Naive B cell (primary cell): ENCODE data around the gene HERC4. TPM values are rescaled to one million over a fixed set of nuclear protein-coding genes. Genes with fewer than 3 reads are reported as not detected.
A peak's percentile ranks its signal among the peaks of the same experiment; 100 is the strongest.
"Not testable (repeated sequence)": the region's sequence is repeated elsewhere in the genome, so short reads cannot be mapped to it uniquely, and the experiment has no call there.

ENCODE experiments used
- ATAC-seq, 2 donors: fragments of 150-1000 bp; cut with Tn5 transposase; 2 replicates each; pipeline ENCODE4 v1.10.0; 2021; ENCODE audit warnings: low read depth in 2 of 2, mild to moderate bottlenecking in 2 of 2, moderate library complexity in 2 of 2
- DNase-seq: peaks from one replicate; pipeline ENCODE4 v3.0.0; 2022
- H3K27ac Mint-ChIP-seq, 6 donors: one replicate each; pipeline ENCODE4 v1.8.0; 2020 to 2022; ENCODE audit warnings: mild to moderate bottlenecking in 6 of 6, mixed read lengths in 6 of 6, moderate library complexity in 5 of 6, inconsistent platforms in 2 of 6
- H3K27me3 Mint-ChIP-seq, 3 donors: one replicate each; pipeline ENCODE4 v1.8.0; 2021 to 2022; ENCODE audit warnings: mixed read lengths in 3 of 3, mild to moderate bottlenecking in 1 of 3
- H3K36me3 Mint-ChIP-seq, 2 donors: one replicate each; pipeline ENCODE4 v1.8.0; 2020 to 2022; ENCODE audit warnings: mixed read lengths in 2 of 2, inconsistent platforms in 1 of 2, mild to moderate bottlenecking in 1 of 2
- H3K4me1 Mint-ChIP-seq, 3 donors: one replicate each; pipeline ENCODE4 v1.8.0; 2020 to 2022; ENCODE audit warnings: mixed read lengths in 3 of 3, inconsistent platforms in 1 of 3, mild to moderate bottlenecking in 1 of 3, moderate library complexity in 1 of 3
- H3K4me3 Mint-ChIP-seq, 8 donors: one replicate each; pipeline ENCODE4 v1.8.0; 2020 to 2022; ENCODE audit warnings: mild to moderate bottlenecking in 8 of 8, mixed read lengths in 8 of 8, moderate library complexity in 8 of 8, inconsistent platforms in 2 of 8
- H3K9me3 Mint-ChIP-seq, 7 donors: one replicate each; pipeline ENCODE4 v1.8.0; 2020 to 2022; ENCODE audit warnings: mixed read lengths in 7 of 7, mild to moderate bottlenecking in 5 of 7, inconsistent platforms in 2 of 7, moderate library complexity in 1 of 7
- polyA plus RNA-seq, 6 donors: library from polyadenylated mRNA; unstranded; fragments of 300-500 nt; fragmentation: Illumina TruSeq; gene quantifications; one replicate each; pipeline ENCODE4 v1.2.3, GENCODE V29; 2021; ENCODE audit warnings: low read depth in 6 of 6

HERC4 gene
- polyA plus RNA-seq, 6 donors from 2014 or later, result 19.5 to 37.5 (median 23.9) TPM

DNA sequence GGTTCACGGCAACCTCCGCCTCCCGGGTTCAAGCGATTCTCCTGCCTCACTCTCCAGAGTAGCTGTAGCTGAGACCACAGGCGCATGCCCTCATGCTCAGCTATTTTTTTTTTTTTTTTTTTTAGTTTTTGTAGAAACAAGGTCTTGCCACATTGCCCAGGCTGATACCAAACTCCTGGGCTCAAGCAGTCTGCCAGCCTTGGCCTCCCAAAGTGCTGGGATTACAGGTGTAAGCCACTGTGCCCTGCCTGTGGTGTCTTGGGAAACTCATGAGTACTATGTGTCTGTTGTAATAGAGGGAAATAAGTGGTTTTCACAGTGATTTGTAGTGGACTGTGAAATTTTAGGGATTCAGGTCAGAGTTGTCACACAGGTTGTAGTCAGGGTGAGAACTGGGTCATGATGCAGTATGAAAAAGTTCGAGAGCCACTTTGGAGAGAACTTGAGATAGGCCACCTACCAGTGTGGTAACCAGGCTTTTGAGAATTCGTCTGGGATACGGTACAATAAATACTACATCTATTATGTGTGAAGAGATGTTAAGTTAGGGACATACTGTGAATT lies 160.2 kb downstream of the HERC4 start:
- peaks cover 4 to 11% (median 8%) of the 10 kb centered on the region in 3 donors for H3K4me1 Mint-ChIP-seq
- ATAC-seq (no peak), DNase-seq (no peak)
- peaks cover 19 to 22% of the 10 kb centered on the region in 2 donors for H3K36me3 Mint-ChIP-seq
- peak overlapping the region in 2 of 6 donors; percentile 52 to 57 for H3K27ac Mint-ChIP-seq
- H3K4me3 Mint-ChIP-seq, result no peak overlapping the region
- peaks cover 0 to 2% (median 0%) of the 10 kb centered on the region in 7 donors for H3K9me3 Mint-ChIP-seq
- H3K27me3 Mint-ChIP-seq, result no peaks in the 10 kb centered on the region

DNA sequence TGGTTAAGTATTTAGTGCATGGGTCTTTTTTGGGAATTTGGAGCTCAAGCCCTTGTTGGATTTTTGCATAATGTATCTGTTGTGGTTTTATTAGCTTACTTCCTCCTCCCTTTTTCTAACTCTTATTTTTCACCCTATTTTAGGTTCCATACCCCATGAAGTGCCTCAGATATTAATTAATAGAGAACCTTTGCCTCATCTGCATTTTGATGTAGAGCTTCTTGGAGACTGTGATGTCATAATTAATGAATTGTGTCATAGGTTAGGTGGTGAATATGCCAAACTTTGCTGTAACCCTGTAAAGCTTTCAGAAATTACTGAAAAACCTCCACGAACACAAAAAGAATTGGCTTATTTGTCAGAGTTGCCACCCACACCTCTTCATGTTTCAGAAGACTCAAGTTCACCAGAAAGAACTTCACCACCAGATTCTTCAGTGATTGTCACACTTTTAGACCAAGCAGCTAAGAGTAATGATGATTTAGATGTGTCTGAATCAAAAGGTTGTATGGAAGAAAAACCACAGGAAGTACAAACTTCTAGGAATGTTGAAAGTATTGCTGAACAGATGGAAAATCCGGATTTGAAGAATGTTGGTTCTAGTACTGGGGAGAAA lies 162.6 kb downstream of the HERC4 start:
- Mint-ChIP-seq H3K27ac (peak overlapping the region; percentile 11 to 70 (median 28)), H3K9me3 (no peaks in the 10 kb centered on the region), H3K27me3 (no peaks in the 10 kb centered on the region), H3K4me3 (no peak overlapping the region), H3K4me1 (peaks cover 4 to 11% (median 11%) of the 10 kb centered on the region in 3 donors), H3K36me3 (peaks cover 27 to 34% of the 10 kb centered on the region in 2 donors)
- ATAC-seq (no peak), DNase-seq (no peak)

DNA sequence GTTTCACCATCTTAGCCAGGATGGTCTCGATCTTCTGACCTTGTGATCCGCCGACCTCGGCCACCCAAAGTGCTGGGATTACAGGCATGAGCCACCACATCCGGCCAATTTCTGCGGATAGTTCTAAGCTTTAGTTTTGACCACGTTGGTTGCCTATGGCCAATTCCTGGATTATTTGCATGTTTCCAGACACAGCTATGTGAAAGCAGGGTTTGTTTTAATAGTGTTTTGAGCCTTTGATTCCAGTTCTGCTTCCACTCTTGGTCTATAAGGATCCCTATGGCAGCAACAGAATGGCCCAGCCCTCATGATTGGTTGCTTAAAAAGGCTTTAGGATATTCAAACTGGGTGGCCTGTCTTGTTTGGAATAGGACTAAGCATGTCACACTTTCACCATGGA lies 171.5 kb downstream of the HERC4 start:
- ATAC-seq (no peak), DNase-seq (no peak)
- peaks cover 0 to 31% of the 10 kb centered on the region in 2 donors for H3K36me3 Mint-ChIP-seq
- no peaks in the 10 kb centered on the region for H3K9me3 Mint-ChIP-seq
- no peaks in the 10 kb centered on the region for H3K27me3 Mint-ChIP-seq
- H3K4me3 Mint-ChIP-seq, result no peak overlapping the region
- peaks cover 0 to 7% (median 0%) of the 10 kb centered on the region in 3 donors for H3K4me1 Mint-ChIP-seq
- no peak overlapping the region for H3K27ac Mint-ChIP-seq

DNA sequence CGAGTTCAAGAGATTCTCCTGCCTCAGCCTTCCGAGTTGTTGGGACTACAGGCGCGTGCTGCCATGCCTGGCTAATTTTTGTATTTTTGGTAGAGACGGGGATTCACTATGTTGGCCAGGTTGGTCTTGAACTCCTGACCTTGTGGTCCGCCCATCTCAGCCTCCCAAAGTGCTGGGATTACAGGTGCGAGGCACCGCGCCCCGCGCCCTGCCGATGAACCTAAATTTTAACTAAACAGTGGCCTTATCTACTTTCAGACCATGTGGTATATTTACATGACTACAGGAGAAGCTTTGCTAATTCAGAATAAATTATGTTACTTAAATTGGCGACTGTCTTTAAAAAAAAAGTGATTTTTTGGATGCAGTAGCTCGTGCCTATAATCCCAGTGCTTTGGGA lies 181.4 kb downstream of the HERC4 start:
- no peaks in the 10 kb centered on the region for H3K9me3 Mint-ChIP-seq
- peaks cover 10 to 27% of the 10 kb centered on the region in 2 donors for H3K36me3 Mint-ChIP-seq
- no peak overlapping the region for H3K27ac Mint-ChIP-seq
- no peaks in the 10 kb centered on the region for H3K27me3 Mint-ChIP-seq
- DNase-seq (no peak), ATAC-seq (no peak)
- H3K4me1 Mint-ChIP-seq, result peaks cover 6 to 12% (median 10%) of the 10 kb centered on the region in 3 donors
- H3K4me3 Mint-ChIP-seq, result no peak overlapping the region

DNA sequence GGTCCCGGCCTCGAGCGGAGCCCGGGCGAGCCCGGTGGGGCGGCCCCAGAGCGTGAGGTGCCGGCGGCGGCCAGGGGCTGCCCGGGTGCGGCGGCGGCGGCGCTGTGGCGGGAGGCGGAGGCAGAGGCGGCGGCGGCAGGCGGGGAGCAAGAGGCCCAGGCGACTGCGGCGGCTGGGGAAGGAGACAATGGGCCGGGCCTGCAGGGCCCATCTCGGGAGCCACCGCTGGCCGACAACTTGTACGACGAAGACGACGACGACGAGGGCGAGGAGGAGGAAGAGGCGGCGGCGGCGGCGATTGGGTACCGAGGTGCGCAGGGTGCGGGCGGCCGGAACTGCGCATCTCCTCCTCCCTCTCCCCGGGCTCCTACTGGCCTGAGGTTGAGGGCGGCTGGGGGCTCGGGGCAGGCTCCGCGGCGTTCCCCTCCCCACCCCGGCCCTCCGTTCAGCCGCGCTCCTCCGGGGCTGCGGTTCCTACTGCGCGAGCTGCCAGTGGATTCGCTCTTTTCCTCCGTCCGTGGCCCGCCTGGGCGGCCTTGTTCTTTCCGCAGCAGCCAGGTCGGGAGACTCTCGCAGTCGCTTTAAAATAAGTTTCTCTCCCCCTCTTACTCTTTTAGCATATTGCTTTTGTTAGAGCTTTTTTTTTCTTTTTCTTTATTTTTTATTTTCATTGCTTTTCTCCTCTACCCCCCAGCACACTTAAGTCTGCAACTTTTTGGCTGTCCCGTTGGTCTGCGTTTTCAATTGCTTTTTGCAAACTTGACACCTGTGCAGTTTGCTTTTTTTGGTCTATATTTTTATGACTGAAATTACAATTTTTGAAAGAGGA lies 190.0 kb downstream of the HERC4 start:
- Mint-ChIP-seq H3K36me3 (peaks cover 11 to 13% of the 10 kb centered on the region in 2 donors), H3K9me3 (no peaks in the 10 kb centered on the region), H3K27ac (peak overlapping the region; percentile 94 to 97 (median 96)), H3K27me3 (no peaks in the 10 kb centered on the region), H3K4me1 (peaks cover 17 to 34% (median 26%) of the 10 kb centered on the region in 3 donors), H3K4me3 (peak overlapping the region; percentile 84 to 97 (median 92))
- DNase-seq, result peak; percentile 82
- peak; percentile 62 to 65 for ATAC-seq

DNA sequence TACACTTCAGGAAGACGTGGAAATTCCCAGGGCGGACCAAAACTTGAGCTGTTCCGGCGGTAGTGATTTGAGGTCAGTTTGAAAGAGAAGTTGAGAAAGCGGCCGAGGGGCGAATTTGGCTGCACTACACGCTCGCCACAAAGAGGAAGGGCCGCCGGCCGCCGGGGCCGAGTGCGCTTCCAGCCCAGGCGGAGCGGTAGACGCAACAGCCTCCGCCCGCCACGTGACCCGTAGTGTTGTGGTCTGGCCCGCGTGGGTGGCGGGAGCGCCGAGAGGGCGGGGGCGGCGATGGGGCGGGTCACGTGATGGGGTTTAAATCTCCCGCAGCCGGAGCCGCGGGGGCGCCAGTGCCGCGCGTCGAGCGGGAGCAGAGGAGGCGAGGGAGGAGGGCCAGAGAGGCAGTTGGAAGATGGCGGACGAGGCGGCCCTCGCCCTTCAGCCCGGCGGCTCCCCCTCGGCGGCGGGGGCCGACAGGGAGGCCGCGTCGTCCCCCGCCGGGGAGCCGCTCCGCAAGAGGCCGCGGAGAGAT lies 190.7 kb downstream of the HERC4 start, which contains the start of gene SIRT1:
Gene SIRT1 (plus strand): TSS at position 344 of the 529 bp plus-strand sequence. CDS start 66 bp downstream, at position 410.
- DNase-seq, result peak; percentile 97
- Mint-ChIP-seq H3K4me1 (peaks cover 17 to 31% (median 23%) of the 10 kb centered on the region in 3 donors), H3K36me3 (peaks cover 9% of the 10 kb centered on the region in 2 donors)

DNA sequence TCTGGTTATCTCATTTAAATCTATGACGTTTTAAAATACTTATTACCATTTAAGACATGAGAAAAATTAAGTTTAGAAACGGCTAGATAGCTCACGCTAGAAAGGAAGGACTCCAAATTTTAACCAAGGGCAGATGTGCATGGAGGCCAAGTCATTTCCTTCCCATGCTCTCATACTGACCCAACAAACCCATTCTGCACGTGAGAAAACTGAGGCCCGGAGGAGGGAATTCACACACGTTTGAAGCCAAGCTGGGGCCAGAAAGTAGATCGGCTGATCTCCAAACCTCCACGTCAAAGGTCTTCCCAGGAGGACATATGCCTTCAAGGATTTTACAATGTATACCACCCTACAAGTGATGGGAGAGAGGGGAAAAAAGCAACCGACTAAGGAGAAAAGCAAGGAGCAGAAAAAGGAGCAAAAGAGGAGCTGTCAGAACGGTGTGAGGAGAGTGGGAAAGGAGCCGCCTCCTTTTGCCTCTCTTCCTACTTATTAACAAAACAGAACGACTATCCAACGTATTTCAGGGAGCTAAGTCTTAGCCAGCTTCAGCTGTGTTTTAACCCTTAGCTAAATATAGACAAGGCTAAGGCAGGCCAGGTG lies 191.3 kb downstream of the HERC4 start:
- Mint-ChIP-seq H3K27ac (peak overlapping the region; percentile 96 to 99 (median 98)), H3K4me1 (peaks cover 13 to 31% (median 17%) of the 10 kb centered on the region in 3 donors), H3K9me3 (no peaks in the 10 kb centered on the region), H3K27me3 (no peaks in the 10 kb centered on the region), H3K36me3 (peaks cover 3 to 4% of the 10 kb centered on the region in 2 donors), H3K4me3 (peak overlapping the region; percentile 84 to 97 (median 92))
- DNase-seq (no peak), ATAC-seq (no peak)

More for the DNA sequence above, 190.7 kb downstream of the HERC4 start, which contains the start of gene SIRT1:
- H3K27me3 Mint-ChIP-seq, result no peaks in the 10 kb centered on the region
- H3K27ac Mint-ChIP-seq, result peak within 1 kb of the TSS; percentile 96 to 99 (median 98)
- peak; percentile 77 to 78 for ATAC-seq
- H3K4me3 Mint-ChIP-seq, result peak within 1 kb of the TSS; percentile 84 to 97 (median 92)
- no peaks in the 10 kb centered on the region for H3K9me3 Mint-ChIP-seq

DNA sequence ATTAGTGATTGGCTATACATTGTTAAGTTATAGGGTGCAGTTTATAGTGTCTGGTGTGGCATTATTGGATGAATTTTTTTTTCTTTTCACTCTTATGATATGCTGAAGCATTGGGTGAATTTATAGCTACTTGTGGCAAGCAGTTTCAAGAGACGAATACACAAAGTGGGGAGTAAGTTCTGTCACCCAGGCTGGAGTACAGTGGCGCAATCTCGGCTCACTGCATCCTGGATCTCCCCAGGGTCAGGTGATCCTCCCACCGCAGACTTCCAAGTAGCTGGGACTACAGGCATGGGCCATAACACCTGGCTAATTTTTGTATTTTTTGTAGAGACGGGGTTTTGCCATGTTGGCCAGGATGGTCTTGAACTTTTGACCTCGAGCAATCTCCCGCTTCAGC lies 196.9 kb downstream of the HERC4 start:
- Mint-ChIP-seq H3K27me3 (no peaks in the 10 kb centered on the region), H3K9me3 (no peaks in the 10 kb centered on the region), H3K27ac (no peak overlapping the region), H3K36me3 (no peaks in the 10 kb centered on the region), H3K4me3 (no peak overlapping the region), H3K4me1 (no peaks in the 10 kb centered on the region)
- ATAC-seq, result no peak
- DNase-seq, result no peak

DNA sequence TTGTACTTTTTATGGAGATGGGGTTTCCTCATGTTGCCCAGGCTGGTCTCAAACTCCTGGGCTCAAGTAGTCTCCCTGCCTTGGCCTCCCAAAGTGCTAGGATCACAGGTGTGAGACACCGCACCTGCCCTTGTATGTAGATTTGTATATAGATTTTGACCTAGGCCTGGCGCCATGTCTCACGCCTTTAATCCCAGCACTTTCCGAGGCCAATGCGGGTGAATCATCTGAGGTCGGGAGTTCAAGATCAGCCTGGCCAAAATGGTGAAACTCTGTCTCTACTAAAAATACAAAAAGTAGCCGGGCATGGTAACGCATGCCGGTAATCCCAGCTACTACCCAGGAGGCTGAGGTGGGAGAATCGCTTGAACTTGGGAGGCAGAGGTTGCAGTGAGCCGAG lies 197.7 kb downstream of the HERC4 start:
- ATAC-seq, H3K9me3 Mint-ChIP-seq, H3K27ac Mint-ChIP-seq, H3K27me3 Mint-ChIP-seq, DNase-seq, H3K4me1 Mint-ChIP-seq, H3K36me3 Mint-ChIP-seq: not testable (repeated sequence)
- H3K4me3 Mint-ChIP-seq, result peak overlapping the region in 1 of 8 donors; percentile 44

DNA sequence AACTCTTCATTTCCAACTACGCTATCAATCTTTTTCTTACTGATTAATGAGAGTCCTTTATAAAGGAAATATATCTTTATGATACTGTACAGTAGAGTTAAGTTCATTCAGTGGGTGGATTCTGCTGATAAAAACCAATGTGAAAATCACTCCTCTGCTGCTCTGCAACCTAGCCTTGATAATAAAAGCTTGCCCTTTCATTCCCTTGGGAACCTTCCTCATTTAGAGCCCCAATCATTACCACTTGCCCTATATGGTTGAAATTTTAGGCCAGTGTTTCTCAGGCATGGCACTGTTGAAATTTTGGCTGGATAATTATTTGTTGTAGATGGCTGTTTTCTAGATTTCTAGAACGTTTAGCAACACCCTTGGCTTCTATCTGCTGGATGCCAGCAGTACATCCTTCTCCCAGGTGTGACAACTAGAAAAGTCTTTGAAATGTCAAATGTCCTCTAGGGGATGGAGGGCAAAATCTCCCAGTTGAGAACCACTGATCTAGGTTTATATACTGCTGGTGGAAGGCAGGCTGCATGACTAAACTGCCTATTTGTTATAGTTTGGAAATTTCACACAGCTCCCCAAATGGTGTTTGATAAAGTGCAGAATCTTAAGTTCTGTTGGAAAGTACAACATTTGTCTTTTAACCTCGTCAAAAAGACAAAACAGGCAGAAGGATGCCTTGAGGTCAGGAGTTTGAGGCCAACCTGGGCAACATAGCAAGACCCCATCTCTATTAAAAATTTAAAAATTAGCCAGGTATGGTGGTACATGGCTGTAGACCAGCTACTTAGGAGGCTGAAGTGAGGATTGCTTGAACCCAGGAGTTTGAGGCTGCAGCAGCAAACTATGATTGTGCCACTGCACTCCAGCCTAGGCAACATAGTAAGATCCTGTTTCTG lies 199.5 kb downstream of the HERC4 start:
- no peaks in the 10 kb centered on the region for H3K4me1 Mint-ChIP-seq
- H3K36me3 Mint-ChIP-seq, result no peaks in the 10 kb centered on the region
- no peaks in the 10 kb centered on the region for H3K9me3 Mint-ChIP-seq
- DNase-seq (no peak), ATAC-seq (no peak)
- no peaks in the 10 kb centered on the region for H3K27me3 Mint-ChIP-seq
- no peak overlapping the region for H3K4me3 Mint-ChIP-seq
- peak overlapping the region in 2 of 6 donors; percentile 33 to 34 for H3K27ac Mint-ChIP-seq
